Progenitor cell of endocrine pancreas (in vitro differentiated cells): Measurements from ENCODE around the gene LUZP1. TPM values are rescaled to one million over a fixed set of nuclear protein-coding genes. Genes with fewer than 3 reads are reported as not detected.

Source experiments
- DNase-seq: peaks from one replicate; pipeline ENCODE4 v3.0.0; 2021; ENCODE audit warnings: low spot score; ENCODE audit not compliant: unreplicated experiment
- H3K27ac Mint-ChIP-seq: 2 replicates; pipeline ENCODE4 v1.8.0; 2021; ENCODE audit warnings: mild to moderate bottlenecking, moderate library complexity, mixed read lengths
- H3K27me3 Mint-ChIP-seq: 2 replicates; pipeline ENCODE4 v1.8.0; 2021; ENCODE audit warnings: mixed read lengths
- H3K36me3 Mint-ChIP-seq: 2 replicates; pipeline ENCODE4 v1.8.0; 2022; ENCODE audit warnings: mixed read lengths; ENCODE audit not compliant: insufficient read depth
- H3K4me1 Mint-ChIP-seq: 2 replicates; pipeline ENCODE4 v1.8.0; 2021; ENCODE audit warnings: low read depth, mixed read lengths
- H3K4me3 Mint-ChIP-seq: 2 replicates; pipeline ENCODE4 v1.8.0; 2021; ENCODE audit warnings: low read depth, mild to moderate bottlenecking, moderate library complexity, mixed read lengths
- H3K9me3 Mint-ChIP-seq: 2 replicates; pipeline ENCODE4 v1.8.0; 2021; ENCODE audit warnings: low read depth, mixed read lengths
- total RNA-seq: library from RNA; stranded (reverse); gene quantifications from 2 replicates; pipeline ENCODE4 v1.2.1, GENCODE V29; 2021
- TF ChIP-seq, protein P1 (sequence below): fragments of 200-600 bp; sonication (generic); IDR thresholded peaks from one replicate; pipeline ENCODE4 v1.5.0; 2021; ENCODE audit warnings: antibody characterized with exemption, mild to moderate bottlenecking; ENCODE audit not compliant: unreplicated experiment

Gene LUZP1
- total RNA-seq, 1 donor from 2014 or later, result 47.5 TPM

- DNase-seq, result no peak
- Mint-ChIP-seq H3K27me3 (peaks cover 3% of the 10 kb centered on the region), H3K4me1 (peaks cover 12% of the 10 kb centered on the region), H3K36me3 (no peaks in the 10 kb centered on the region), H3K4me3 (peak overlapping the region; percentile 88), H3K9me3 (no peaks in the 10 kb centered on the region), H3K27ac (peak overlapping the region; percentile 95)
- TF ChIP-seq, protein P1, sequence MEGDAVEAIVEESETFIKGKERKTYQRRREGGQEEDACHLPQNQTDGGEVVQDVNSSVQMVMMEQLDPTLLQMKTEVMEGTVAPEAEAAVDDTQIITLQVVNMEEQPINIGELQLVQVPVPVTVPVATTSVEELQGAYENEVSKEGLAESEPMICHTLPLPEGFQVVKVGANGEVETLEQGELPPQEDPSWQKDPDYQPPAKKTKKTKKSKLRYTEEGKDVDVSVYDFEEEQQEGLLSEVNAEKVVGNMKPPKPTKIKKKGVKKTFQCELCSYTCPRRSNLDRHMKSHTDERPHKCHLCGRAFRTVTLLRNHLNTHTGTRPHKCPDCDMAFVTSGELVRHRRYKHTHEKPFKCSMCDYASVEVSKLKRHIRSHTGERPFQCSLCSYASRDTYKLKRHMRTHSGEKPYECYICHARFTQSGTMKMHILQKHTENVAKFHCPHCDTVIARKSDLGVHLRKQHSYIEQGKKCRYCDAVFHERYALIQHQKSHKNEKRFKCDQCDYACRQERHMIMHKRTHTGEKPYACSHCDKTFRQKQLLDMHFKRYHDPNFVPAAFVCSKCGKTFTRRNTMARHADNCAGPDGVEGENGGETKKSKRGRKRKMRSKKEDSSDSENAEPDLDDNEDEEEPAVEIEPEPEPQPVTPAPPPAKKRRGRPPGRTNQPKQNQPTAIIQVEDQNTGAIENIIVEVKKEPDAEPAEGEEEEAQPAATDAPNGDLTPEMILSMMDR, result no peak
Observed at GRCh38 chr1:23166854-23167253, 1.8 kb downstream of the LUZP1 start.

- H3K27me3 Mint-ChIP-seq, result no peaks in the 10 kb centered on the region
- no peaks in the 10 kb centered on the region for H3K36me3 Mint-ChIP-seq
- H3K4me1 Mint-ChIP-seq, result peaks cover 12% of the 10 kb centered on the region
Observed at GRCh38 chr1:23163395-23163794, 5.3 kb downstream of the LUZP1 start.

GRCh38 chr1:23159963-23160877 lies 8.4 kb downstream of the LUZP1 start:
- Mint-ChIP-seq H3K4me1 (peaks cover 4% of the 10 kb centered on the region), H3K27ac (no peak overlapping the region), H3K4me3 (no peak overlapping the region), H3K27me3 (no peaks in the 10 kb centered on the region), H3K36me3 (no peaks in the 10 kb centered on the region), H3K9me3 (no peaks in the 10 kb centered on the region)
- DNase-seq, result no peak
- TF ChIP-seq, protein P1, result no peak

More at GRCh38 chr1:23163395-23163794, 5.3 kb downstream of the LUZP1 start:
- Mint-ChIP-seq H3K9me3 (no peaks in the 10 kb centered on the region), H3K4me3 (no peak overlapping the region), H3K27ac (no peak overlapping the region)
- TF ChIP-seq, protein P1, result no peak
- DNase-seq, result no peak

DNA sequence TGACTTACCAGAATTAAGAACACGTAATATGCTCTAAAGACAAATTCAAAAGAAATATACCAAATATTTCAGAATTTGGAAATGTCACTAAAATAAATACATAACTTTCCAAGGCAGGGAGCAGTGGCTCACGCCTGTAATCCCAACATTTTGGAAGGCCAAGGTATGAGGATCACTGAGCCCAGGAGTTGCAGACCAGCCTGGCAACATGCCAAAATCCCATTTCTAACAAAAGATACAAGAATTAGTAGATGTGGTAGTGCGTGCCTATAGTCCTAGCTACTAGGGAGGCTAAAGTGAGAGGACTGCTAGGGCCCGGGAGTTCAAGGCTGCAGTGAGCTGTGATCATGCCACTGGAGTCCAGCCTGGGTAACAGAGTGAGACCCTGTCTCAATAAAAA lies 11.7 kb downstream of the LUZP1 start:
- Mint-ChIP-seq H3K9me3 (peaks cover 3% of the 10 kb centered on the region), H3K27me3 (no peaks in the 10 kb centered on the region), H3K4me3 (no peak overlapping the region), H3K36me3 (peaks cover 7% of the 10 kb centered on the region), H3K27ac (peak overlapping the region; percentile 36), H3K4me1 (peaks cover 9% of the 10 kb centered on the region)
- no peak for DNase-seq
- TF ChIP-seq, protein P1, result no peak

- no peaks in the 10 kb centered on the region for H3K27me3 Mint-ChIP-seq
- H3K4me3 Mint-ChIP-seq, result no peak overlapping the region
- H3K4me1 Mint-ChIP-seq, result peaks cover 18% of the 10 kb centered on the region
- TF ChIP-seq, protein P1, result no peak
- H3K36me3 Mint-ChIP-seq, result peaks cover 7% of the 10 kb centered on the region
- DNase-seq, result no peak
- H3K27ac Mint-ChIP-seq, result no peak overlapping the region
- H3K9me3 Mint-ChIP-seq, result peaks cover 3% of the 10 kb centered on the region
Observed at GRCh38 chr1:23152966-23153684, 15.5 kb downstream of the LUZP1 start.
